ENCODE measurements around the gene RNF113B.

Gene RNF113B

DNA sequence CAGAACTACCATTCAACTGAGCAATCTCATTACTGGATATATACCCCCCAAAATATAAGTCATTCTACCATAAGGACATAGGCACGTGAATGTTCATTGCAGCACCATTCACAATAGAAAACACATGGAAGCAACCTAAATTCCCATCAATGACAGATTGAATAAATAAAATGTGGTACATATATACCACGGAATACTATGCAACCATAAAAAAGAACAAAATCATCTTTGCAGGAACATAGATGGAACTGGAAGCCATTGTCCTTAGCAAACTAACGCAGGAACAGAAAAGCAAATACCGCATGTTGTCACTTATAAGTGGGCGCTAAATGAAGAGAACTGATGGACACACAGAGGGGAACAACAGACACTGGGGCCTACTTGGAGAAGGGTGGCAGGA is 14.1 kb downstream of the RNF113B start:
- TF ChIP-seq, protein P1, sequence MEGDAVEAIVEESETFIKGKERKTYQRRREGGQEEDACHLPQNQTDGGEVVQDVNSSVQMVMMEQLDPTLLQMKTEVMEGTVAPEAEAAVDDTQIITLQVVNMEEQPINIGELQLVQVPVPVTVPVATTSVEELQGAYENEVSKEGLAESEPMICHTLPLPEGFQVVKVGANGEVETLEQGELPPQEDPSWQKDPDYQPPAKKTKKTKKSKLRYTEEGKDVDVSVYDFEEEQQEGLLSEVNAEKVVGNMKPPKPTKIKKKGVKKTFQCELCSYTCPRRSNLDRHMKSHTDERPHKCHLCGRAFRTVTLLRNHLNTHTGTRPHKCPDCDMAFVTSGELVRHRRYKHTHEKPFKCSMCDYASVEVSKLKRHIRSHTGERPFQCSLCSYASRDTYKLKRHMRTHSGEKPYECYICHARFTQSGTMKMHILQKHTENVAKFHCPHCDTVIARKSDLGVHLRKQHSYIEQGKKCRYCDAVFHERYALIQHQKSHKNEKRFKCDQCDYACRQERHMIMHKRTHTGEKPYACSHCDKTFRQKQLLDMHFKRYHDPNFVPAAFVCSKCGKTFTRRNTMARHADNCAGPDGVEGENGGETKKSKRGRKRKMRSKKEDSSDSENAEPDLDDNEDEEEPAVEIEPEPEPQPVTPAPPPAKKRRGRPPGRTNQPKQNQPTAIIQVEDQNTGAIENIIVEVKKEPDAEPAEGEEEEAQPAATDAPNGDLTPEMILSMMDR (IDR thresholded peaks at IDR 0.05; ENCODE audit: low read depth, low read length), result no peak
- H3K4me3 ChIP-seq (ENCODE audit: low read depth, low read length), result no peak overlapping the region

DNA sequence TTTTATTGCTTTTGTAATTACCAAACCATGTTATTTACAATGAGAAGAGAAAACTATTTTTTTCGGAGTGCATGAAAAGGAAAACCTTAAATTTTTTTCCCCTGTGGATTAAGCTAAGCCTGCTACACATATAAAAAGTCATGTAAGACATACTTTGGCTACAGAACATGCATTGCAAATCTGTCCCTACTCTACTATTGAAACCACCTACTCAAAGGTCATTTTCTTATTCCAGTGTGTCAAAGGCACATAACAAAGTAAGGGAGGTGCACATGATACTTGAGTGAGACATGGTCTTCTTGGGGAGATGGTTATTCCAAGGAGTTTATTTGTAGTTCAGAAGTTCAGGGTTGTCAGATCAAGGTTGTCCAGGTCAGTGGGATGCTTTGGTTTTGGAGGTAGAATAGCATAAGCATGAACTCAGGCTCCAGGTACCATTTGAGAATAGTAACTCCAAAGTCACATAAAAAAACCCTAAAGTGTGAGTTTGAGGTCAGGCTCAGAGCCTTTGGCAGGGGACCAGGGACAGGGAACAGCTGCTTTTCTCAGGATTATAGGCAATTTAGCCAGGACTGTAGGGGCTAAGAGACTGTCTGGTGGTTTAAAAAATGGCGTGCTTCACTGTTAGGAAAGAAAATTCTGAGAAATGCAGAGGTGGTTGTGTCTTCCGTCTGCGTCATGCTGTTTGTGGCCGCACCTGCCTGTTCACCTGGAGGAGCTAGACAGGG is 18.7 kb downstream of the RNF113B start:
- H3K4me3 ChIP-seq (ENCODE audit: low read depth, low read length), result no peak overlapping the region
- TF ChIP-seq, protein P1 (IDR thresholded peaks at IDR 0.05; ENCODE audit: low read depth, low read length), result no peak

DNA sequence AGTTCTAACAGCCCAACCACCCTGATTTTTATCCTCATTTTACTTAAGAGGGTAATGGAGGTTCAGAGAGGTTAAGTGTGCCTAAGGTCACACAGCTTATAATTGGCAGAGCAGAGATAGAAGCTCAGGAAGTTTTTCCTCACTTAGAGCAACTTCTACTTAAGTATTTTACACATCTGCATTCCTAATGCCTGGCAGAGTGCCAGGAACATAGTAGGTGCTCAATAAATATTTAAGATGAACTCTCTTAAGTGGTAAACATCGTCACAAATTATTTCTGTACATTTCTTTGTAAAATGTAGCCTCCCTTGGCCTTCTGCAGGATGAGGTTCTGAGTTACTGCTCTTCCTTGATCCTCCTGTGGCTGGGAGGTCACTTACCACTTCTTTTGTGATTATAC is 19.5 kb downstream of the RNF113B start:
- H3K4me3 ChIP-seq (ENCODE audit: low read depth, low read length), result no peak overlapping the region
- TF ChIP-seq, protein P1 (IDR thresholded peaks at IDR 0.05; ENCODE audit: low read depth, low read length), result no peak

DNA sequence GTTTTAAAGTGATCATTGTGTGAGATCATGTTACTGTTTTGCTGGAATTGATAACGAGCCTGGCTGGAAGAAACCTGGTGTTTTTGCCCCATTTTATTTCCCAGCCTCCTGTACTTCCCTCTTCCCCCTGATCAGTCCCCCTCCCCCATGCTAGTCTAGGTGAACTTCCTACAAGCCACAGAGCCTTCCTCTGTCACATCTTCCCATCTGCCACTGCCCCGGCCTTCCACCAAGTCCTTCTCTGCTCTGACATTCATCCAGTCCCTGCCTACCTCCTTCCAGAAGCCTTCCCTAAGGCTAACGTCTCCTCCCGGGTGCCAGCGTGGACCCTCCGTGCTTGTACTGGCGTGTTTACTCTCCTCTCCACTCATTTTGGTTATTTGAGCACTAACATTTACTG is 19.9 kb downstream of the RNF113B start:
- TF ChIP-seq, protein P1 (IDR thresholded peaks at IDR 0.05; ENCODE audit: low read depth, low read length), result no peak

GRCh38 chr13:98156259-98156658 is 20.8 kb downstream of the RNF113B start:
- TF ChIP-seq, protein P1 (IDR thresholded peaks at IDR 0.05; ENCODE audit: low read depth, low read length), result no peak

More for the DNA sequence above, 19.9 kb downstream of the RNF113B start:
- no peak overlapping the region for H3K4me3 ChIP-seq (ENCODE audit: low read depth, low read length)

DNA sequence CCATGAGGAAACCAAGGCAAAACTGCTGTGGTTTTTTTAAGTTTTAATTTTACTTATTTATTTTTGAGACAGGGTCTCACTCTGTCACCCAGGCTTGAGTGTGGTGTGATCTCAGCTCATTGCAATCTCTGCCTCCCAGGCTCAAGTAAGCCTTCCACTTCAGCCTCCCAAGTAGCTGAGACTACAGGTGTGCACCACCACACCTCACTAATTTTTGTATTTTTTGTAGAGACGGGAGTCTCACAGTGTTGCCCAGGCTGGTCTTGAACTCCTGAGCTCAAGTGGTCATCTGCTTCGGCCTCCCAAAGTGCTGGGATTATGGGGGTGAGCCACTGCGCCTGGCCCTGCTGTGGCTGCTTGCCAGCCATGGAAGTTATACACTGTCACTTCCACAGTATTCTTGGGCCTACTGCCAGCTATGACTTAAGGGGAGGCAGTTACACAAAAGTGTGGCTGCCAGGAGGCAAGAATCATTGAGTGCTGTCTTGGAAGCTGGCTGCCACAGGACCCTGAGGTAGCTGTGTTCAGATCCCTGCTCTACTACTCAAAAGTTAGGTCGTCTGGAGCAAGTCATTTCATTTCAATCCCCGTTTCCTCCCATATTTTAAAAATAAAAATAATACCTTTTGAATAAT is 21.5 kb downstream of the RNF113B start:
- TF ChIP-seq, protein P1 (IDR thresholded peaks at IDR 0.05; ENCODE audit: low read depth, low read length), result no peak

More at GRCh38 chr13:98156259-98156658, 20.8 kb downstream of the RNF113B start:
- no peak overlapping the region for H3K4me3 ChIP-seq (ENCODE audit: low read depth, low read length)

GRCh38 chr13:98150832-98151479 is 26.1 kb downstream of the RNF113B start:
- no peak overlapping the region for H3K4me3 ChIP-seq (ENCODE audit: low read depth, low read length)
- TF ChIP-seq, protein P1 (IDR thresholded peaks at IDR 0.05; ENCODE audit: low read depth, low read length), result no peak

More for the DNA sequence above, 21.5 kb downstream of the RNF113B start:
- H3K4me3 ChIP-seq (ENCODE audit: low read depth, low read length), result no peak overlapping the region
